ENCODE measurements around the gene OCEL1. TPM values are rescaled to one million over a fixed set of nuclear protein-coding genes. Genes with fewer than 3 reads are reported as not detected.

The OCEL1 gene
- total RNA-seq, 4 donors from 2014 or later = 6.7 to 17.7 (median 9.3) TPM

- DNase-seq (ENCODE audit: low spot score) = no peak
- ATAC-seq (ENCODE audit: low FRiP score) = no peak
- TF ChIP-seq, protein P1, sequence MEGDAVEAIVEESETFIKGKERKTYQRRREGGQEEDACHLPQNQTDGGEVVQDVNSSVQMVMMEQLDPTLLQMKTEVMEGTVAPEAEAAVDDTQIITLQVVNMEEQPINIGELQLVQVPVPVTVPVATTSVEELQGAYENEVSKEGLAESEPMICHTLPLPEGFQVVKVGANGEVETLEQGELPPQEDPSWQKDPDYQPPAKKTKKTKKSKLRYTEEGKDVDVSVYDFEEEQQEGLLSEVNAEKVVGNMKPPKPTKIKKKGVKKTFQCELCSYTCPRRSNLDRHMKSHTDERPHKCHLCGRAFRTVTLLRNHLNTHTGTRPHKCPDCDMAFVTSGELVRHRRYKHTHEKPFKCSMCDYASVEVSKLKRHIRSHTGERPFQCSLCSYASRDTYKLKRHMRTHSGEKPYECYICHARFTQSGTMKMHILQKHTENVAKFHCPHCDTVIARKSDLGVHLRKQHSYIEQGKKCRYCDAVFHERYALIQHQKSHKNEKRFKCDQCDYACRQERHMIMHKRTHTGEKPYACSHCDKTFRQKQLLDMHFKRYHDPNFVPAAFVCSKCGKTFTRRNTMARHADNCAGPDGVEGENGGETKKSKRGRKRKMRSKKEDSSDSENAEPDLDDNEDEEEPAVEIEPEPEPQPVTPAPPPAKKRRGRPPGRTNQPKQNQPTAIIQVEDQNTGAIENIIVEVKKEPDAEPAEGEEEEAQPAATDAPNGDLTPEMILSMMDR (IDR thresholded peaks at IDR 0.05) = no peak
These were observed 14.9 kb downstream of the OCEL1 start for GRCh38 chr19:17240826-17241399.

DNA sequence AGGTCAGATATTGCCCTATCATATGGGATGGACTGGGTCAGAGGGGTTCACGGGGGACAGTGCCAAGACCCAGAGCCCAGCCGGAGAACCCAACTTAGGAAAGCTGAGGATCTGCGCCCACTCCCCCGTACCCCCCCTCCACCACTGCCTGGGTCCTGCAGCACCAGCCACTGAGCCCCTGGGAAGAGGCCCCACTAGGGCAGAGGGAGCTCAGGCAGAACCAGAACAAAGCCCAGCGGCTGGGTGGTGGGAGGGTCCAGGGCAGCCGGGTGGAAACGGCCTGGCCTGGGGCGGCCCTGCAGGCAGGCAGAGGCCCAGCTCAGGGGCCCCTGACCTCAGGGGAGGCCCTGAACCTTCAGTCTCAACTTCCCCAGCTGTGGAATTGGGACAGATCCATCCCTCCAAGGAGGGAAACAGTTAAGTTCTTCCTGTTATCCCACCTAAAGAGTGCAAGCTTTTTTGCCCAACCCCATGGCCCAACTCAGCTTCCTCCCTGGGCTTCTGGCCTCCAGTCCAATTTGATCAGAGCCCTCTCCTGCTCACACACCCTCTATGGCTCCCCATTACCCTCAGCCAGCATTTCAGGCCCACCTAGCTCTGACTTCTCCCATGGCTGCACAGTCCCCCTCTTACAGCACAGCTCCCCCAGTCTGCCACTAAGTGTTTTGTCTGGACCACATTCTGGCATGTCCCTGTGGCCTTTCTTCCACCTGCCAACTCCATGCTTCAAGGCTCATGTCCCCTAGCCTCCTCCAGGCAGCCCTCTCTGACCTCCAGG lies 16.6 kb downstream of the OCEL1 start:
- ATAC-seq (ENCODE audit: low FRiP score) = no peak

DNA sequence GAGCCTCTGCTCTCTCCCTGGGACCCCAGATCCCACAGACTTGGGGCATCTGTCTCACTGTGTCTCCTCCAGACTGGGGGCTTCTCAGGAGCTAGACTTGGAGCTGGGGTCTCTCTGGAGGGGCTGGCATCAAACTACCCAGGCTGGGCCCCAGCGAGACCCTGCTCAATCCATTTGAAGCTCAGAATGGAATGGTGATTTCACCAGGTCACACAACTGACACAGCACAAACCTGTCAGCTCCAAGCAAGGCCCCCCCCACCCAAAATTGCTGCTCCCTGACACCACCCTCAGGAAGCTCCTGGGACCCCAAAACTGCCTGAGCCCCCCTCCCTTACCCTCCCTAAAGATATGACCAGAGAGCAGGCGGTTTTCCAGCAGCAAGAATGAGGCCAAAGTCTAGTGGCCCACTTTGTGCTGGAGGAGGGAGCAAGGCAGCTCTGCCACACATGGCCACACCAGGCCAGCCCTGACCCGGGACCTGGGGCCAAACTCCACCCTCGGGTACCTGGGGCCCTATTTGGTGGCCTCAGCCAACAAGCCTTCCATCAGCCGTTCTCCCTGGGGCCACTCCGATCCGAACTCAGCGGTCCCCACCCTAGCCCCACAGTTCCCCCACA lies 17.3 kb downstream of the OCEL1 start:
- ATAC-seq (ENCODE audit: low FRiP score) = no peak
- DNase-seq (ENCODE audit: low spot score) = no peak
- TF ChIP-seq, protein P1 (IDR thresholded peaks at IDR 0.05) = no peak

More for the DNA sequence above, 16.6 kb downstream of the OCEL1 start:
- no peak for DNase-seq (ENCODE audit: low spot score)
- TF ChIP-seq, protein P1 (IDR thresholded peaks at IDR 0.05) = no peak

DNA sequence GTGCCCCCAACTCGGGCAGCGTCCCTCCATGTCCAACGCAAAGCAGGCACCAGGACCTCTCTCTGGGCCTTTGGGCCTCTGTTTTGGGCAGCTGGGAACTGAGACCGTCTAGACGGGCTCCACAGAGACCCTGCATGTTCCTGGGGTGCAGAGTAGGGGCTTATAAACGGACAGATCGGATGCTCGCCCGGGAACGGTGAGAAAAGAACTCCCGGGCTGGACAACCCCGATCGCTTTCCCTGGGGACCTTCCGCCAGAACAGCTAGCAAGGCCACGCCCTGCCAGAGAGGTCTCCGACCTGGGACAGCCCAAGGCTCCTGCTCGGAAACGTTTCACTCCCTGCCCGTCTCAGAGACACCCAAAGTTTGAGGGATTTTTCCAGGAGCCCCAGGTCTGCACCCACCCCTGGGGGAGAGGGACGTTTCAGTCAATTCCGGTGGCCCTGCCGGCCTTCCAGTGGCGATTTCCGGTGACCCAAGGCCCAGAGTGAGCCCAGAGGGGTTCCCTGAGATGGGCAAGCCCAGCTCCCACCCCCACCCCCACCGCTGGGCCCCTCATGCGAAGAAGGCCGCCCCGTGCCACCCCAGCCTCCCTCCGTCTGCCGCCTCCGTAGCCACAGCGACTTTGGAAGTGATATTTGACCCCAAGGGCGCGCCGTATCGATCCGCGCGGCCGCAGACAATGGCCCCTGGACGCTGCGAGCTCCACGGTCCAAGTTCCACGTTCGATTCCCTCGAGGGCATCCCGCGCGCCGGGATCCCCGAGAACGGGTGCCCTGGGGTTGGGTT lies 18.0 kb downstream of the OCEL1 start:
- TF ChIP-seq, protein P1 (IDR thresholded peaks at IDR 0.05) = no peak
- peak; percentile 16 for ATAC-seq (ENCODE audit: low FRiP score)

GRCh38 chr19:17244618-17245534 lies 18.9 kb downstream of the OCEL1 start:
- TF ChIP-seq, protein P1 (IDR thresholded peaks at IDR 0.05) = no peak
- ATAC-seq (ENCODE audit: low FRiP score) (no peak), DNase-seq (ENCODE audit: low spot score) (no peak)

More for the DNA sequence above, 18.0 kb downstream of the OCEL1 start:
- no peak for DNase-seq (ENCODE audit: low spot score)

- no peak for DNase-seq (ENCODE audit: low spot score)
- TF ChIP-seq, protein P1 (IDR thresholded peaks at IDR 0.05) = no peak
- no peak for ATAC-seq (ENCODE audit: low FRiP score)
These were observed 19.5 kb downstream of the OCEL1 start, which contains the start of gene NR2F6 for GRCh38 chr19:17245535-17245984. TSS of gene NR2F6 (minus strand) at chr19:17245919. CDS start at chr19:17245220, 699 bp downstream.
